HG03139 (cell line): ENCODE results near the gene PTPRE.

Experiments
- ATAC-seq: cut with Tn5 transposase; IDR thresholded peaks from one replicate; pipeline ENCODE4 v1.9.1; 2021; ENCODE audit not compliant: unreplicated experiment

The PTPRE gene

DNA sequence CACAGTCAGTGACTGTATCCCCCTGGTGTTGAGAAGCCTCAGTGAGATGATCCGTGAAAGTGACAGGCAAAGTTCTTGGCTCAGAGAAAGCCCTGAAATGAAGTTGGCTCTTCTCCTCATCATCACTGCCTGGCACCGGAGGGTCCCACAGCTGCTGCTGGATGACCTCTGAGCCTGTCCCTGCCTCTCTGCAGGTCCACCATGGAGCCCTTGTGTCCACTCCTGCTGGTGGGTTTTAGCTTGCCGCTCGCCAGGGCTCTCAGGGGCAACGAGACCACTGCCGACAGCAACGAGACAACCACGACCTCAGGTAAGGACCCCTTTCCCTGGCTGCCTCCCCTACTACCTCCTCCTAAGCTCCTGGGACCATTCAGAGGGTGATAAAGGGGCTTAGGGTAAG is 133.8 kb downstream of the PTPRE start:
- ATAC-seq: no peak

DNA sequence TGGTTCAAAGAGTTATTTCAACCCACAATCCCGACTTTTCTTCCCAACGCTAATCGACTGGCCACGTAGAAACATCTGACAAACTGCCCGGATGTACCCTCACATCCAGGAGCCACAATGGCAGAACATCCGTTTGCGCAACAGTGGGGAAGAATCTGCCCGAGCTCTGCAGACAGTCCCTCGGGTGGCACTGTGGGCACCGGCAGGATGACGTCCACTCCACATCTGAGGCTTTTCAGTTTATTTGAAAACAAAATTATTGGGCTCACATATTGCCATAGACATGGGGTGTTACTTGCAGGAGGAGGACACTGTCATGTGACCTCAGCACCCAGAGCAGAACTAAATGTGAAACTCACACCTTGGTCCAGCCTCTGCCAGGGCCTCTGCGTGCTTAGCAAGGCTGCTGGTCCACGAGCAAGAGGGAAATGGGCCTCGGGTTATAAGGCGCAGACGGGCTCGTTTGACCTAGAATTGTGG is 135.3 kb downstream of the PTPRE start:
- ATAC-seq: no peak

DNA sequence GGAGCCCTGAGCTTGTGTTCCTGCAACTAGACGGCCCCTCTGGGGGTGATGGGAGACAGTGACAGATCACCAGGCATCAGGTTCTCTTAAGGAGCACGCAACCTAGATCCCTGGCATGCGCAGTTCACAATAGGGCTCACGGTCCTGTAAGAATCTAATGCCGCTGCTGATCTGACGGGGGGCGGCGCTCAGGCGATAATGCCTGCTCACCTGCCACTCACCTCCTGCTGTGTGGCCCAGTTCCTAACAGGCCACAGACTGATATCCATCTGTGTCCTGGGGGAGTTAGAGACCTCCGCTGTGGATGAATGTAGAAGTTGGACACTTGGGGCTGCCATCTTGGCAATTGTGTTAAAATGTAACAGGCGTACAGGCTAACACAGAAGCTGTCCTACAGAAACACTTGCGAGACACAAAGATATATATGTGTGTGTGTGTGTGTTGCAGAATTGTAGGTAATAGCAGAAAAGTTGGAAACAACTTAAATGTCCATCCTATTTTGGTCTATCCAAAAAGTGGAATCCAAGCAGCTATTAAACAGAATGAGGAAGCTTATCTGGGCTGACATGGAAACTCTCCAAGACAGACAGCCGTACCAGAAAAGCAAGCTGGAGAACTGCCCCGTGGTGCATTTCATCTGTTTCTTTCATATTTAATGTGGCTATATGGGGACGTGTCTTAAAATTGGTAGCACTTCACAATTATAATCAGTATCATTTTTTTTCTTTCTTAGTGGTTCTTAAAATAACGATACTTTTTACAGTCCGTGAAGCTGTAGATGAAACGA is 136.5 kb downstream of the PTPRE start:
- ATAC-seq: no peak

DNA sequence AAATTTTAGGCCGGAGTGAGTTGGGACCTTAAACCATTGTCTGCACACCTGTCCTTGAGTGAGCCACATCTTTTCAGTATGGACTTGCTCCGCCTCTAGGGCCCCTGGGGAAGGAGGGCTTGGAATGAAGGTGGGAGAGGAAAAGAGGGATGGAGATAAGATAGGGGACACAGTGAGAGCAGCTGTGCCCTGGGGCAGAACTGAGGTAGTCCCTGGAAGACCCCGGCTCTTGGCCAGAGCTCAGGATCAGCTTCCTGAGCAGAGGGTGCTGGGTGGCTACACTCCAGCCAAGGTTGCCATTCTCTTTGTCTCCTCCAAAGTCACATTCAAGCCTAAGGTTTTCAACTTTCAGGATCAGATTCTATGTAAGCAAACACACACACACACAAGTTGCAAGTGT is 137.3 kb downstream of the PTPRE start:
- ATAC-seq: no peak

DNA sequence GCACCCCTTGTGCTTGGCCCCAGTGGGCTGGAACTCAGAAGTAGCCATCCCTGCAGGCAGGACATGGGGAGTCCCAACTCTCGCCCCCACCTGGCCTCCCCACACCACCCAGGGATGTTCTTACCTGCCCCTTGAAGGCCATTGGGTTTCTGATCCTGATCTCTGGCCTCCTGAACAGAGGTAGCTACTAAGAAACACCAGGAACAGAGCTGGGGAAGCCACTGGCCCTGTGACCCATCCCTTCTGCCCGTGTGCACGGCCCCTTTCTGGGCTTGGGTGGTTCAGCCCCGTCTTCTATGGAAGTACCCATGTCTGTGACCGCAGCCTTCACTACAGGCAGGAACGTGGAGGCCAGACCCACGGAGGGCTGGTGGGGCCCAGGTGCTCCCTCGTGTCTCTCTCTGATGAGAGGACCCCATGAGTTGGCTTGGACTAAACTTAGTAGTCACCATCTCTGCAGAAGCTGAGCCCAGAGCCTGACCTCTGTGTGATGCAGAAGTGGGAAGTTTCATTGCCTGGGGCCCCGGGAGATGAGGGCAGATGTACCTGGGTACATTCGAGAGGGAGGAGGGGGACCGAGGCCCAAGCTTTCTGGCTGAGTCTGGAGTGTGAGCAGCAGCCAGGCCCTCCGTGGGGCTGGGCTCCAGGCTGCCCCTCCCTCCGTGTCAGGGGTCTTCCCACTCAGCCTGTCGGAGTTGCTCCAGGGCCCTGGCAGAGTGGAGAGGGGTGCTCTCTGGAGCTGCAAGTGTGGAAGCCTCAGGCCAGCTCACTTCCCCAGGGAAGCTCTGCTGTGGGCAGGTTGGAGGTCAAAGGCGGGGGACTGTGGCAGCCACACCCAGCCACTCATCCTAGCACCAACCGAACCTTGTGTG is 138.3 kb downstream of the PTPRE start:
- no peak for ATAC-seq

DNA sequence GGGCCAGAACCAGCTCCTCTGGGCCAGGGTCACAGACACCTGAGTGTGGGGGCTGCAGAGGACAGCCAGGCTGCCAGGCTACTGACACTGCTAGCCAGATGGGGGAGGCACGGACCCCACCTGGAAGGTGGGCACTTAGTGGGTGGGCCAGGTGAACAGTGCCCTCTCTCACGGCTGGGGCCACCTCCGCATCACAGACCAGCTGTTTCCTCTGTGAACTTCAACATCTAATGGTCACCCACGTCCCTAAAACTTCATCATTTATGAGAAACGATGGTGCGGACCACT is 138.9 kb downstream of the PTPRE start:
- ATAC-seq: no peak

DNA sequence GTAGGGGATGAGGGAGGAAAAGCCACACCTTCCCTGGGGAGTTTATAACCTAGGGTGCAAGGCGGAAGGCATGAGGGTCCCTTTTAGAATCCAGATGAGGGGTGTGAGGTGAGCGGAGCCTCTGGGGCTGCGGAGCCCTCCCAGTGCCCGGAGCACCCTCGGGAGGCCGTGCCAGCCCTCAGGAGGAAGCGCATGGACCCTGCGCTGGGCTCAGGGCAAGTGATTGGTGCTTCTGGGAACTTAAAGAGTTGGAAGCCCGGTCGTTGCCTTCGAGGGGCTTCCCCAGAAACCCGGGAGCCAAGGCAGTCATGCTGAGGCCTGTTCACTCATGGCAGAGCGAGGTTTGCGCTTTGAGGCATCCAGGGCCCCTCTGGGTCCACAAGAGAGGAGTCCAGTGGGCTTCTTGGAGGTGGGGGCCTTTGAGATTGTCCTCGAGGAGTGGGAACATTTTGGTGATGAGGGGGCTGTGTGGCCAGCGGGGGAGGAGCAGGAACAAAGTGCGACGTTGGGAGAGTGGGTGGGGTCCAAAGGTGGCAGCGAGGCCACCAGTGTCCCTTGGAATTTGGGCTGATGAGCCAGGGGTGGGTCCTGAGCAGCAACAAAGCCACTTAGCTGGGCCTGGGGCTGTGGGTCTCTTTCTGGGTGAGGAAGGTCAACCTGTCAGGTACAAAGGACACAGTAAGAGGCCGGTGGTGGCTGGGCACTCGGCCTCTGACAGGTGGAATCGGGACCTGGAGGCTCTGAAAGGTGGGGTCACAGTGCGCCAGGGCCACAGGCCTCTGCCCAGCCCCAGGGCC is 139.5 kb downstream of the PTPRE start:
- no peak for ATAC-seq

DNA sequence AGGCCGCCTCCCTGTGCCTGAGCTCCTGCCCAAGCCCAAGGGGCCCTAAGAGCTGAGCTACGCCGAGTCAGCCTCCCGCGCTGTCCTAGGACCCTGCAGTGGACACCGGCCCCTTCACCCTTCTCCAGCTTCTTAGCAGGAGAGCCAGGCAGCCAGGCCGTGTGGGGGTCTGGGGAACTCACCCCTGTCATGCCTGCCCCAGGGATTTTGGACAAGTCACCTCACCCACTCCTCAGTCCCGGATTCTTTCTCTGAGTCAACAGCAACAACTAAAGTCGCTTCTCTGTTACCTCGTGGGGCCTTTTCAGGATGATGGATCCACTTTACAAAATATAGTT is 140.0 kb downstream of the PTPRE start:
- ATAC-seq: no peak

DNA sequence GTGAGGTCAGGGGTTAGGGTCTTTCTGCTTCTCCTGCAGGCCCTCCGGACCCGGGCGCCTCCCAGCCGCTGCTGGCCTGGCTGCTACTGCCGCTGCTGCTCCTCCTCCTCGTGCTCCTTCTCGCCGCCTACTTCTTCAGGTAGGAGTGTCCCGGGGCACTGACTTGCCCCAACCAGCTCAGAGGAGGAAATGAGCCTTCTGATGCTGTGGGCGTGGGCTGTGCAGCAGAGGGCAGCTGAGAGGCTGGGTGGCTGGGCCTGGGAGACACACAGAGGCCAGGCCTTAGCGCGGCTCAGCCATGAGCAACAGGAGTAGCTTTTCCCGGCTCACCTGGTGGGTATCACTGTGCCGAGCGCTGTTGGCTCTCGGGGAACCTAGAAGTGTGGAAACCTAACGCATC is 140.4 kb downstream of the PTPRE start:
- peak; percentile 99 for ATAC-seq

DNA sequence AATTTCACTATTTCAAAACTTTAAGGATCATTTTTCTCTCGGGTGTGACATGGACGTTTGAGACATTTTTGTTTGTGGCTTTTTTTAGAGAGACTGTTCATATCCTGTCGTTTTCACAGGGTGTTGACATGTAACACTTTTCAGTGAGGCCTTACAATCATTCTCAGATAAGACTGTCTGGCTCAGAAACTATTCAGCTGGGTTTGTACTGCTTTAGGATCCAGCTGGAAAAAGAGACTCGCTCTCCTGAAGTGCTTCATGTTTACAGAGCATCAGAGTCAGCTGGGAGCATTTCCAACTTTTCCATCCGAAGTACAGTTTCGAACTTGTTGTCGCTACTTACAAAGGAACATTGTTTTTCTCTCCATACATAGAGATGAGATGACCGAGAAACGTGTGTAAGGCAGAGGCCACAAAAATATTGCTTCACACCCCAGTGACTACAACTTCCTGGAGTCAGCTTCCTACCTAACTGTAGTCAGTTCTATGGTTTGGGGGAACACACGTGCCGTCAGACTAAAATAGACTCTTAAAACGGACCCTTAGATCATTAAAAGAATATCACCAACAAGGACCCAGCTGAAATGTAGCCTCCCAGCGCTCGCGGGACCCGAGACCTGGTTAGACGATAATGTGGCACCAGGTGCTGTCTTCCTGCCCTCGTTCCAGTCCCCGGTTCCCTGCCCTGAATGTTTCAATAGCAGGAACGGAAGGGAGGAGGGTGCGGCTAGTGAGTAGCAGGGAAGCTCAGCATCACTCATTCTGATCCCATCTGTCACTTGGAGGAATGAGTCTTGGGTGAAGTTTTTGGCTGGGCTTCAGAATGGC is 141.3 kb downstream of the PTPRE start:
- no peak for ATAC-seq

DNA sequence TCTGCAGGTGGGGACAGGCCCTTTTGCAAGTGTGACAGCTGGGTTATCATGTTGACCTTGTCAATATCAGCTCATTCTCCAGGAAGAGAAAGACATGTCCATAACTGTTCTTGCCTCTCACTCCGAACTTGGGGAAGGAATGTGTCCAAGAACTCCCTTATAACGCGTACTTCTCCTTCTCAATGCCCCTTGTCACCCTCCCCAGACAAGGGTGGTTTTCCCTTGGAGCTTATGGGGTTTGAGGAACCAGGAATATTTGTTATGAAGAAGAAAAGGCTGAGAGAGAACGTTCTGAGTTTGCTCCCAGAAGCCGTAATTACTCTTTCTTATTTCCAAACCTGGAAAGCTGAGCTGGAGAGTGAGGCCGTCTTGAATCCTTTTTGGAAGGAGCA is 141.9 kb downstream of the PTPRE start:
- ATAC-seq: no peak

DNA sequence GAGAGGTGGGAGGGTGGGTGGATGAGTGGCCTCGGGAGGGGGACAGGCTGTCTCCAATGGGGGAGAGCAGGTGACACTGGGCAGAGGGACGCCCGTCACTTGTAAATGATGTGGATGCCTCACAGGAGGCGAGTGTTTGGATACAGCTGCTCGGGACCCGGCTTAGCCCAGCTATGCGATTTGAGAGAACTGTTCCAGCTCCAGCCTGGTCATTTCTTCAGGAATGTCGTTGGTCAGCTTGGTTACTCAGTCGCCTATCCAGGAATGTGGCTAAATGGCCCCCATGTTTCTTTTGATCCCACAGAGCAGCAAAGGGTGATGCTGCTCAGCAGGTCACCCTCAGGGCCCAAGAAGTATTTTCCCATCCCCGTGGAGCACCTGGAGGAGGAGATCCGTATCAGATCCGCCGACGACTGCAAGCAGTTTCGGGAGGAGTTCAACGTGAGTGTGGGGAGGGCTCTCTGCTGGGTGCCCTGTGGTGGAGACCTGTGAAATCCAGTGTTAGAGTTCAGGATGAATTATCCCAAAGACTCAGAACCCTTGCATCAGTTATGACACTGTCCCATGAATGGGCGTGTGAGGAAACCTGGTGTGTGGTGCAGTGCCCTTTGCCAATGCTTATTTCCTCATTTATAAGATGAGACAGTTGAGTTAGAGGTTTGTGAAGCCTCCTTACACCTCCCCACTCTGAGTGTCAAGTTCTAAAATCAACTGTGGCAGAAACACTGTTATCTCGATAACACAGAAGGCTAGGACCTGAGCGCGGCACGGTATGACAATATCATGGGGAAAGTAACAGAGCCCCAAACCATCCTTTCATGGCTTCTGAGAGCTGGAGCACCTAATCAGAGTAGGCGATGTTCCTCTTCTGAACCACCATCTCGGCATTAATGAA is 142.6 kb downstream of the PTPRE start:
- no peak for ATAC-seq

DNA sequence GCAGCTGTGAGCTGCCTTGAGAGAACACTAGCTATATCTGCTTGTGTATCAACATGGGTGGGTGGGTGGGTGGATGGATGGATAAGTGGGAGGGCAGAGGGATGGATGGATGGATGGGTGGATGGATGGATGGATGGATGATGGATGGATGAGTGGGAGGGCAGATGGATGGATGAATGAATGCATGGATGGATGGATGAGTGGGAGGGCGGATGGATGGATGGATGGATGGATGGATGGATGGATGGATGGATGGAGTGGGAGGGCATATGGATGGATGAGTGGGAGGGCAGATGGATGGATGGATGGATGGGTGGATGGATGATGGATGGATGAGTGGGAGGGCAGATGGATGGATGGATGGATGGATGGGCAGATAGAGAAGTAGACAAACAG is 143.2 kb downstream of the PTPRE start:
- no peak for ATAC-seq

DNA sequence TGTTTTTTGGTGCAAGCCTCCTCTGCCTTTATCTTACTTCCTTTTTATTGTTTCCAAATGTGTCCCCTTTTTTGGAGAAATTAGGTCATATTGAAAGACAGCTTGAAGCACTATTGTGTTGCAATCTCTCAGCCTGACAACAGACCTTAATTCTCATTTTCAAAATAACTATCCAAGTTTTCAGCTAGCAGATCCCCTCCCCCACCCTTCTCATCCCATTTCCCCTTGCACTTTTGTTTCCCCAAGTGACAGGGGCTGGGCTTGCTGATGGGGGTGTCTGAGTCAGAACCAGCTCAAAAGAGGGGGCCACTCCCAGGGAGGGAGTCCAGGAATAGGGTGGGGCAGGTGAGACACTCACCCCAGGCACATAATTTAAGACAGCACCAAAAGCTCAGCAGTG is 144.0 kb downstream of the PTPRE start:
- ATAC-seq: no peak

DNA sequence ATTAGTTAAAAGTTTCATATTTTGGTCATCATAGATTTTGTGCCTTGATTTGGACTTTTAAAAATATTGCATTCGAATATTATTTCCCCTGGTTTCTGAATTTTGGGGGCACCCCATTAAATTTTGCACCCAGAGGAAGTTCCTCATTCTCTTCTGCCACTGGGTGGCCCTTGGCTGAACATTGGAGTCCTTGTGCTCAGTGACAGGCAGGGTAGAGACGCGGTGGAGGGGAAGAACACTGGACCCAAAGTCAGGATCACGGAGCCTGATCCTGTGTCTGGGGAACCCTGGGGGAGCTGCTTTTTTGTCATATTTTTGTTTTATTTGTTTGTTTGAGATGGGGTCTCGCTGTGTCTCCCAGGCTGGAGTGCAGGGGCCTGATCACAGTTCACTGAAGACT is 144.6 kb downstream of the PTPRE start:
- no peak for ATAC-seq

DNA sequence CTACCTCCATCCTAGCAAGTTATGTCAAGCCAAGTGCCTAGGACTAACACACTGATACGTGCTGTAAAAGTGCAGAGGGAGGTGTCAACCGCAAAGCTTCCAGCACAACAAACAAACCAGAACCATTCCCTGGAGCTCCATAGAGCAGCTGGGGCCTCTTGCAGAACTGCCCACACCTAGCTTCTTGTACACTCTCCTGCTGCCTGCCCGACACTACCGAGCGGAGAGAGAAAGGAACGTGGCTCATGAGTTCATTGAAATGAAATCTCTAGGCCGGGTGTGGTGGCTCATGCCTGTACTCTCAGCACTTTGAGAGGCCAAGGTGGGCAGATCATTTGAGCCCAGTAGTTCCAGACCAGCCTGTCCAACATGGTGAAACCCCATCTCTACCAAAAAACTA is 145.8 kb downstream of the PTPRE start:
- ATAC-seq: no peak

DNA sequence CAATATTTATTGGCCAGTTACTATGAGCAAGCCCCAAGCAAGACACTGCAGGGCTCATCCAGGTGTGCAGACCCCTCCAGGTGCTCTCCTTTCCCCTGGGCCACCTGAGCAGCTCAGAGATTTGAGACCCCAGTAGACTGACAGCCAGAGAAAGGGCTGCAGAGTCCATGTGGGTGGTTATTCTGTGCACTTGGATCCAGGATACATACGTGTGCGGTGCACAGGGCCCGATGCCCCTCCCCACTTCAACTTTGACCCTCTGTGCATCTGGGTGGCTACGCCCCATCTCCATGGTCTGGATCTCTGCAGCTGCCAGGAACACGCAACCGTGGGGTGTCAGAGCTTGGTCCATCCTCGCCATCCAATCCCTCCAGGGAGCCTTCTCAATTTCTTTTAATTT is 146.5 kb downstream of the PTPRE start:
- ATAC-seq: no peak

DNA sequence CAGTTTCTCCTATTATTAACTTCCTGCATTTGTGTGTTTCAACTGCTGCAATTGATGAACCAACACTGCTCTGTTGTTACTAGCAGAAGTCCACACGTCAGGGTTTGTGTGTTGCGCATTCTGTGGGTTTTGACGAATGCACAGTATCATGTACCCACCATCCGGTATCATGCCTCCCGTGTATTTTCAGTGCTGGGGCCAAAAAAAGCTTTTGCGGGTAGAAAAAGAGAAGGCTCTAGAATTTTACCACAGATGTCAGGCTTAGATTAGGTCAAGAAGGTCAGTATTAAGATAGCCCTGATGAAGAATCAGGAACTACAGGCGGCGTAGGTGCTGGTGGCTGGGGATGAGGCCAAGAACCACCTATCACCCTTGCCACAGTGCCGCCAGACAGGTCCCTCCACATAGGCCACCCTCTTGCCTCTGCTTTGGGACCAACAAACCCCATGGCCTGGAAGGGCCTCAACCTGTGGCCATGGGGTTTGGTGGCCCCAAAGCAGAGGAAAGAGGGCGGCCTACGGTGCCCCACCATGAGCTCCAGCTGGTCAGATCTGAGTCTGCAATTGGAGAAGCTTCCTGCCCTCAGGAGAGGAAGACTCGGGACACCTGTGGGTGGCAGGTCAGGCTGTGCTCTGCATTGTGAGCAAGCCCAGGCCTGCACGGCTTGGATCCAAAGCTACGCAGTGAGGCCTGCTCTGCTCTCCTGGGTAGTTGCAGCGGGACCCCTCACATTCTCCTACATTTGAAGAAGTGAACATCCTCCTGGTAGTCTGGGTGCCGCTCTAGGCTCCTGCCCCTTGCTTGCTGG is 147.5 kb downstream of the PTPRE start:
- no peak for ATAC-seq
